ENCODE results near the gene ERMP1.
"Not testable (repeated sequence)": the region's sequence is repeated elsewhere in the genome, so short reads cannot be mapped to it uniquely, and the experiment has no call there.

The ERMP1 gene, protein sequence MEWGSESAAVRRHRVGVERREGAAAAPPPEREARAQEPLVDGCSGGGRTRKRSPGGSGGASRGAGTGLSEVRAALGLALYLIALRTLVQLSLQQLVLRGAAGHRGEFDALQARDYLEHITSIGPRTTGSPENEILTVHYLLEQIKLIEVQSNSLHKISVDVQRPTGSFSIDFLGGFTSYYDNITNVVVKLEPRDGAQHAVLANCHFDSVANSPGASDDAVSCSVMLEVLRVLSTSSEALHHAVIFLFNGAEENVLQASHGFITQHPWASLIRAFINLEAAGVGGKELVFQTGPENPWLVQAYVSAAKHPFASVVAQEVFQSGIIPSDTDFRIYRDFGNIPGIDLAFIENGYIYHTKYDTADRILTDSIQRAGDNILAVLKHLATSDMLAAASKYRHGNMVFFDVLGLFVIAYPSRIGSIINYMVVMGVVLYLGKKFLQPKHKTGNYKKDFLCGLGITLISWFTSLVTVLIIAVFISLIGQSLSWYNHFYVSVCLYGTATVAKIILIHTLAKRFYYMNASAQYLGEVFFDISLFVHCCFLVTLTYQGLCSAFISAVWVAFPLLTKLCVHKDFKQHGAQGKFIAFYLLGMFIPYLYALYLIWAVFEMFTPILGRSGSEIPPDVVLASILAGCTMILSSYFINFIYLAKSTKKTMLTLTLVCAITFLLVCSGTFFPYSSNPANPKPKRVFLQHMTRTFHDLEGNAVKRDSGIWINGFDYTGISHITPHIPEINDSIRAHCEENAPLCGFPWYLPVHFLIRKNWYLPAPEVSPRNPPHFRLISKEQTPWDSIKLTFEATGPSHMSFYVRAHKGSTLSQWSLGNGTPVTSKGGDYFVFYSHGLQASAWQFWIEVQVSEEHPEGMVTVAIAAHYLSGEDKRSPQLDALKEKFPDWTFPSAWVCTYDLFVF

DNA sequence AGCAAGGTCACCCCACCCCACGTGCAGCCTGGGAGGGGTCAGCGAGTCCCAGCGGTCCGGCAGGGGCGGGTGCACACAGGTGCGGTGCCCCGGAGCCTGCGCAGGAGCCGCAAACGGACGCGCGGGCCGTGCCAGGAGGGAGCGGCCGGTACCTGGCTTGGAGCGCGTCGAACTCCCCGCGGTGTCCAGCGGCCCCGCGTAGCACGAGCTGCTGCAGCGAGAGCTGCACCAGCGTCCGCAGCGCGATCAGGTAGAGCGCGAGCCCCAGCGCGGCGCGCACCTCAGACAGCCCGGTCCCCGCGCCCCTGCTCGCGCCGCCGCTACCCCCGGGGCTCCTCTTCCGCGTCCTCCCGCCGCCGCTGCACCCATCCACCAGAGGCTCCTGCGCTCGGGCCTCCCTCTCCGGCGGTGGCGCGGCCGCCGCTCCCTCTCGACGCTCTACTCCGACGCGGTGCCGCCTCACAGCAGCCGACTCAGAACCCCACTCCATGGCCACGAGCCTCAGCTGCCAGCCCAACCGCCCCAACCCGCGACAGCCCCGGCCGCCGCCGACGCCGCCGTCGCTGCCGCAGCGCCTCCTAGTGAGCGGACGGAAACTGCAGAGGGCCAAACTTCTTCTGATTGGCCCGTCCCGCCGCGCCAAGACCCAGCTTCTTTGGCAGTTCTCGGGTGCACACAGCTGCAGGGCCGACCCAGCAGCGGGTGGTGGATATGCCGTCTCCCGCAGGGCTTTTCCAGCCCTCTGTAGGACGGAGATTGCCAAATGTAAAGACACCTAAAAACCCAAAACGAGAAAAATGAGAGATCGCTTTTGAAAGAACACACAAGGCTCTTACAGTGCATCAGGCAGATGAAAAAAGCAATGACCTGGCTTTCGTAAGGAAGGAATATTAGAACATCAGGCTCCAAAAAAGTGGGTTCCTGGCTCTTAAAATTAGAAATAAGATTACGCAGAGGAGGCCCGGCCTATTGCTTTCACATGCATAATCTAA lies at the start of gene ERMP1:
TSS of gene ERMP1 (minus strand) at position 580 of the 992 bp plus-strand sequence. CDS start at position 490, 90 bp downstream.
- DNase-seq = peak; percentile 96

DNA sequence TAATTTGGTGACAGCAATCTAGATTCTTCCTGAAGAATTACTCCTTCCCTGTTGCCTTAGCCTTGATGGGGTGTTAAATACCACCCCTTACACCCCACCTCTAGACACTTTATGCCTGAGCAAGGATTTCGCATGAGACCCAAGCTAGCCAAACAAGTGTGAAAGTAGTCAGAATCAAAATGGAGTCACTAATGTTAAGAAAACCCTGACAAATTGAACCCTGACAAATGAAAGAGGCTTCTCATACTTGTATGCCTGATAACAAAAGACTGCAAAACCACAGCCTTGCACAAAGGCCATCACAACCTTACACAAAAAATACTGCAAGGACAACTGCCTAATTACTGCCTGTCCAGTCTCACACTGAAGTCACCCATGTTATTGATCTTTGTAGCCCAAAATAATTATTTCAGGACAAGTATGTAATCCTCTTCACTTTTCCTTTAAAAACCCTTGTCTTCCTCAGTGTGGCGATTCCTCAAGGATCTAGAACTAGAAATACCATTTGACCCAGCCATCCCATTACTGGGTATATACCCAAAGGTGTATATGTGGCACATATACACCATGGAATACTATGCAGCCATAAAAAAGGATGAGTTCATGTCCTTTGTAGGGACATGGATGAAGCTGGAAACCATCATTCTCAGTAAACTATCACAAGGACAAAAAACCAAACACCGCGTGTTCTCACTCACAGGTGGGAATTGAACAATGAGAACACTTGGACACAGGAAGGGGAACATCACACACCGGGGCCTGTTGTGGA lies 49.5 kb upstream of the ERMP1 start:
- DNase-seq = not testable (repeated sequence)

DNA sequence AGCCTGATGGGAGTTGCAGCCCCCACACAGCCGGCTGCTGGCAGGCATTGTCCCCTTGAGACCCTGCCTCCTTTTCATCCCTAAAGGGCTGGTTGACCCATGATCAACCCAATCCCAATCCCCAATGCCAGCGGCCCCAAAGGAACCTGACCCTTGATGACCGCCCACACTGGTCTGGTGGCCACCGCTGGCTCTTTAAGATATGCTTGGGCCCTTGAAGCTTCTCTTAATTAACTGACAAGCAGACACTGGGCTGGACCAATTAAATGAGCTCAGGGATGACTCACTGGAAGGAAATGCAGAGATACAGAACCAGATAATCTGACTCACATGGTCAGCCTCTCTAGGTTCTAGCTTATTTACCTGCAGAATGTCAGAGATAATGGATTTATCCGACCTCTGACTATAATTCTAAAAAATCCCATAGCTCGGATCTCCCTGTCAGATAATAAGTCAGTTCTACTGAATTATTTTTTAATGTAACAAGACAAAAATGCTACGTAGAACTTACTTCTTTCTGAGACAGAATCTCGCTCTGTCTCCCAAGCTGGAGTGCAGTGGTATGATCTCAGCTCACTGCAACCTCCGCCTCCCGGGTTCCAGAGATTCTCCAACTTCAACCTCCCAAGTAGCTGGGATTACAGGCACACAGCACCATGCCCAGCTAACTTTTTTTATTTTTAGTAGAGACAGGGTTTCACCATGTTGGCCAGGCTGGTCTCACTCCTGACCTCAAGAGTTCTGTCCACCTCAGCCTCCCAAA lies 46.7 kb upstream of the ERMP1 start:
- no peak for DNase-seq

DNA sequence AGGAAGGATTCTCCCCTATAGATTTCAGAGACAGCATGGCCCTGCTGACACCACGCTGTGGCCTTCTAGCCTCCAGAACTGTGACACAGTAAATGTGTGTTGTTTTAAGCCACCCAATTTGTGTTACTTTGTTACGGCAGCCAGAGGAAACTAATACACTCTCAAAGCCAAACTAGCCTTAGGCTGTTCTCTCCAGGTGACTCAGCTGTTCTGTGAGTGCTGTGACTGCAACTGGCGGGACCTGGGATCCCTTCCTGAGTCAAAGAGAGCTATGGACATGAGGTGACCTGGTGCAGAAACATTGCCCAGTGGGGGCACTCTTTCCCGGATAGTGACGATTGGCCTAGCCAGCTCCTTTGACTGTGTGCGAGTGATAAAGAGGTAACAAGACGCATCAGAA lies 43.8 kb upstream of the ERMP1 start:
- no peak for DNase-seq

DNA sequence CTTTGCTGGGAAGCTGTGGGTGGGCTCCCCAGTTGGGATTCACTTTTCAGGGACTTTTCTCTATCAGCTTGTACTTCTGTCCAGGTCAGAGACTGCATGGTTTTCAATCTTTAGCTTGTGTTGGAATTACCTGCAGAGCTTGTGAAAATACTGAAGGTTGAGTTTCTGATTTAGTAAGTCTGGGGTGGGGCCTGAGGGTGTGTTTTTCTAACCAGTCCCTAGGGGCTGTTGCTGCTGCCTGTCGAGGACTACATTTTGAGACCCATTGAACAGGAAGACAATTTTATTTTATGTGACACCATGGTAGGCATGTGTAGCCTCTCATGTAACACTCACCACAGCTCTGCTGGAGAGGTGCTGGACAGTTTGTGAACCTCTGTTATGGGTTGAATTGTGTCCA lies 43.1 kb upstream of the ERMP1 start:
- no peak for DNase-seq

DNA sequence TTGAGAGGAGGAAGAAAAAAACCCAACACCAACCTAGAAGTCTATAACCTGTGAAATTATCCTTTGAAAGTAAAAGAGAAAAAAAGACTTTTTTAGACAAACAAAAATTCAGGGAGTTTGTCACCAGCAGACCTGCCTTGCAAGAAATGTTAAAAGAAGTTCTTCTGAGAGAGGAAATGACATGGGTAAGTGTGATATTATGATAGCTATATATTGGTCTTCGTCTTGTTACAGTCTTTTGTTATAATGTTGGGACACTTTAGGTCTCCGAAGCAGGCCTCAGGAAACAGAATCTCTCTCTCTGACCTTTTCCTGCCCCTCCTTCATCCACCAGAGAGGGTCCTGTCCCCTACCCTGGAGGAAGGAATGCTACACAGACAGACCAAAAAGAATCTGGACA lies 41.1 kb upstream of the ERMP1 start:
- DNase-seq = no peak

DNA sequence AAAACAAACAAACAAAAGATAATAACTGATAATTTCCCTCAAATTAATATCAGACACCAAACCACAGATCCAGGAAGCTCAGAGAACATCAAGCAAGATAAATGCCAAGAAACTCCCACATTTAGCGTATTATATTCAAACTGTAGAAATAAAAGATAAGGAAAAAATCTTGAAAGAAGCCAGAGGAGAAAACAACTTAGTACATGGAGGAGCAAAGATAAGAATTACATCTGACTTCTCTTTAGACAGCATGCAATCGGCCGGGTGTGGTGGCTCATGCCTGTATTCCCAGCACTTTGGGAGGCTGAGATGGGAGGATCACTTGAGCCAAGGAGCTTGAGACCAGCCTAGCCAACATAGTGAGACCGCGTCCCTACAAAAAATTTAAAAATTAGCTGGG lies 40.5 kb upstream of the ERMP1 start:
- no peak for DNase-seq

DNA sequence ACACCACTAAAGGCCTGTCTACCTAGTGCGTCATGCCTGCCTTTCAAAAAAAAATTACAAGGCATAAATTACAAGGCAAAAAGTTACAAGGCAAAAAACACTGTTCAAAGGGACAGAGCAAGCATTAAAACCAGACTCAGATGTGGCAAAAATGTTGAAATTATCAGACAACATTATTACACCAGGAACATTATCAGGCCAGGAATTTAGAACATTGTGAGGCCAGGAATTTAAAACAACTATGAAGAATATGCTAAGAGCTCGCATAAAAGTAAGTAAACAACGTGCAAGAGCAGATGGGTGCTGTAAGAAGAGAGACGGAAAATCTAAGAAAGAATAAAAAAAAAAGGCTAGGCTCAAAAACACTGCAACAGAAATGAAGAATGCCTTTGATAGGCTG lies 39.6 kb upstream of the ERMP1 start:
- no peak for DNase-seq

DNA sequence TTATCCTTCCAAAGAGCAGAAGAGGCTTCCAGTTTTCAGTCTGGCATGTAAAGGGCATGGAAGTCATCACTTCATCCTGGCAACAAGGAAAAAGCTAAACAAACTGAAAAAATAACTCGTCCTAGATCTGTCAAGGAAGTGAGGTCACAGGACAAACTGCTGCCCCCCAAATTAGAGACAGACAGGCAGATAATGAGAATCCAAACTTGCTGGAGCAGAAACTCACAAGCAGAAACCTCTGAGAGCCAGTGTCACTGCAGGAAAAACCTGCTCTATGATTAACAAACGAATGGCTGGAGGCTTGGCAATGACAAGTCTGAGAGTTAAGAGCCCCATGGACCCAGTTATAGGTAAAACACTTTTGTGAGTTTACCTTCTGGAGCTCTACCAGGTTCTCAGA lies 38.9 kb upstream of the ERMP1 start:
- no peak for DNase-seq

DNA sequence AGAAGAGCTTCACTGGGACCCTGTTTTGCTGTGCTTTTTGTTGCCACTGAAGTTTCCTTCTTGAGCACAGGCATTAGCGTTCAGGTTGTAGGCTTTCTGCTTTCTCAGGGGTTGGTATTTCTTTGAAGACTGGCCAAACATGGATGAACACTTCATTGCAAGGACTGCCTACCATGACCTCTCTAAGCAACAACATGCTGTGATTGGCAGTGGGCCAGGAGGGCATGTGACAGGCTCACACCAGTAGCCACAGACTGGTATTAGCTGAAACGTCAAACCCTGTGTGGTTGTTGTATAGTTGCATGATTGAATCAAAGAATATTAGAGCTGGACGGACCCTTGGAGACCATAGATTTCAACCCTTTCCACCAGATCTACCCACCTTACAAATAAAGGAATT lies 37.8 kb upstream of the ERMP1 start:
- no peak for DNase-seq

DNA sequence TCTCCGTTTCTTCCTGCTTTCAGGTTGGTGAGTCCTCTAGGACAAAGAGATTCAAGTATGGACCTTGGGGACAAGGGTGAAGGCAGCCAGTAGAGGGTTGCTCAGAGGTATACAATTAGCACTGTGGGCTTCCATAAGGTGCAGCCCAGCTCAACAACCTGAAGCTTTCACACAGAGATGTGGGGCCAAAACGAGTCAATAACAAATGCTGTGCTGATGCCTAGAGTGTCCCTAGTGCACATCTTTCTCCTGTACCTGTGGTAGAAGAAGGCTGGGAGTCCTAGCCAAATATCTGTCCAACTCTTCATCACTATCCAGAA lies 37.1 kb upstream of the ERMP1 start:
- DNase-seq = no peak

DNA sequence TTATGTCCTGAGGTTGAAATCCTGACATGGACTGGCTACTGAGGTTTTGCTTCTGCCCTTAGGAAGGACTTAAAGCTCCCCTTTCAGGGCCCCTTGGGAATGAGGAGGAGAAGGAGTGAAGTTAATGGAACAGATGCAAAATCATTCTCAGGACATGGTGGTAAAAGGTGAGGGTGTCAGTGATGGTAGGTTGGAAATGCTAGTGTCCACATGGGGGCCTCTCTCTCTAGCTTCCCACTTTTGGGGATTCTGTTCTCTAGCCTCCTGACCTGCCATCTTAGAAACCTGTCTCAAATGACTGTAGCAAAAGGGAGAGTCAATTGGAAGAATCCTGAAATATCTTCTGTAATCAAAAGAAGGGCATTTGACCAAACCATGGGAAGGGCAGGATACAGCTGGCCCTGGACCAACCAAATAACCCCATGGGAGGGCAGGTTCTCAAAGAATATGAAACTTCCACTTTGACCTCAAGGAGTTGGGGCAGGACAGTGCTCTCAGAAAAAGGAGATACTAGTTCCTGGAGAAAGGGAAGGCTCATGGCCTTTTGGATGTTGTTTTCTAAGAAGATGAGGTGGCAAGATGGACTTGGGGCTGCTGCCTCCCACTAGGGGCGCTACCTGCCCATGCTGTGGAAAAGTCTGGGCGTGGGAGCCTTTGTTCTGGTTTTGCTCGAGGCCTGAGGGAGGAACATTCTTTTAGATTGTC lies 36.5 kb upstream of the ERMP1 start:
- peak; percentile 52 to 56 for DNase-seq

DNA sequence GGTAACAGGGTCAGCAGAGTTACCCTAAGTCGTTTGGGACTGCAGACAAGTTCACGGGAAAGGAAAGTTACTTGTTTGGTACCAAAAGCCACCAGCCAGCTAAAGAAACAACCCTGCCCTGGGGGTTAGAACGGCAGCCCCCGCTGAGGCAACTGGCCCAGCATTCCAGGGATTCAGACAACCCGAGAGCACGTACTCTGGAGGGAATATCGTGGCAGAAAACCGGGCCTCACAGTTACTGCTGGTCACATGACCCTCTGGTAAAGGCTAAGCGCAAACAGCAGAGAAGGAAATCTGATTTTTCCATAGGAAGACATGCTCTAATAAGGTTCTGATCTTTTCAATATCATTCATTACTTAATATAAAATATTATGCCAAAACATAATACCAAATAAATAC lies 35.3 kb upstream of the ERMP1 start:
- no peak for DNase-seq

DNA sequence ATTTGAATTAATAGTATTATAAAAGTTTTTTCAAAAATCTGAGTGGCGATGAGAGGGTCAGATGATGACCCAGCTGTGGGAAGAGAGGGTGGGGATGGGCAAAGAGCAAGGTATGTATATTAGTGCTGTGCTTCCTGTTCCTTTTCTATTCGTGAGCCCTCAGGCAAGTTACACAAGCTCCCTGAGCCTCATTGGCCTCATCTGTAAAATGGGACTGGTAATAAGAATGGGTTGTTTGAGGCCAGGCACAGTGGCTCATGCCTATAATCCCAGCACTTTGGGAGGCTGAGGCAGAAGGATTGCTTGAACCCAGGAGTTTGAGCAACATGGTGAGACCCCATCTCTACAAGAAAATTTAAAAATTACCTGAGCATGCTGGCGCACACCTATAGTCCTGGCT lies 33.8 kb upstream of the ERMP1 start:
- DNase-seq = no peak

DNA sequence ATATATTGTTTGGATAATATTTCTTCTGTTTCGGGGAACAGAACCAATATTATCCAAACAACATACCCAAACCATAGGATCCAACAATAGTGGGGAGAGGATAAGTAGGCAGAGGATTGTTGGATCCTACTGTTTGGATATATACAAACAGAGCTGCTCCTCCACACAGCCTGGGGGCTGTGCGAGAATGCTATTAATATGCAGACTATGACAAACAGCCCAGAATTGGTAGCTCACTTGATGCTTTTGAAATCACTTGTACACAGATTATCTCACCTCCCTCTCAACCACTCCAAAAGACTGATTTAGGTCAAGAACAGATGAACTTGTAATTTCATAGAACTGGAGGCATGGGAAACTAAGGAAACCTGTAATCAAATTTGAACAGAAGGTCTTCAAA lies 33.4 kb upstream of the ERMP1 start:
- DNase-seq = no peak

DNA sequence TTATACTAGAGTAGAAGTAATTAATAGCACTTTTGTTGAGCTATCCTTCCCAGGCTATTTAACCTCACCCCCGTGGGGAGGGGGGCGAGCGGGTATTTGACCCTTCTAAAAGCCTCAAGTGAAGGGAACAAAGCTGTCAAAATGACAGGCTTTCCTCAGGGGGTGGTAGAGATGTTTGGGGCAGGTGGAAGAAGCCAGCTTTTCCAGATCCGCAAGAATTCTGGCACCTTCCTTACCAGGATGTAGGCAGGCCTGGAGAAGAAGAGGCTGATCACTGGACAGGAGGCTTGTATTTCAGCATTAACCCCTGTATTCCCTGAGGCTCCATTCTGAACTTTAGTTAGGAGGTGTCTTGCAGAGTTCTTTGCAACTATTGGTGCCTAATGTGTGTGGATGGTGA lies 31.5 kb upstream of the ERMP1 start:
- DNase-seq = no peak

DNA sequence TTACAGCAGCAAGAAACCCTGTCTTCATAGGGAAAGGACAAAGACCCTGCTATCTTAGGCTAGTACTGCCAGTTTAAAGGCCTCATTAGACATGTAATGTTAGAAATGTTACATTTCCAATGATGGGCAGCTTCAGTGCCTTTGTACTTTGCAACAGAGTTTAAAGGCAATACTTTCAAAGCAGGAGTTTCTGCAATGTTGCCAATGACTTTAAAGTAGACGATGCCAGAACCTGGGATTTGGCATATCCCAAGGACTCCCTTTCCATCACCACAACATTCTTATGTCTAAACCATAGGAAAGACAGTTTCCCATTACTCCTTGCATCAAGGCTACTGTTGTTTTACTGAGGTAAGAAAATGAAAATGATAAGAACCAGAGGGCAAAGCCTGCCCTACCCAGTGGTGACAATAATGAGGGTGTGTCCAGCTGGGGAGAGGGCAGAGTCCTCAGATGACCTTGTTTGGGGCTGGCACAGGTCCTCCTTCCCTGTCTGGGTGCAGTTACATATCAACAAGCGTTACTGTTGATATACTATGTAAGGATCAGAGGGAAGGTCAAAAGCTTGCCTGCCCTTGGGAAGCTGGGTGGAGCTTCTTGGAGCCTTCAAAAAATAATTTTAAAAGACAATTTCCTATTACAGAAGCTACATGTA lies 30.3 kb upstream of the ERMP1 start:
- DNase-seq = no peak

DNA sequence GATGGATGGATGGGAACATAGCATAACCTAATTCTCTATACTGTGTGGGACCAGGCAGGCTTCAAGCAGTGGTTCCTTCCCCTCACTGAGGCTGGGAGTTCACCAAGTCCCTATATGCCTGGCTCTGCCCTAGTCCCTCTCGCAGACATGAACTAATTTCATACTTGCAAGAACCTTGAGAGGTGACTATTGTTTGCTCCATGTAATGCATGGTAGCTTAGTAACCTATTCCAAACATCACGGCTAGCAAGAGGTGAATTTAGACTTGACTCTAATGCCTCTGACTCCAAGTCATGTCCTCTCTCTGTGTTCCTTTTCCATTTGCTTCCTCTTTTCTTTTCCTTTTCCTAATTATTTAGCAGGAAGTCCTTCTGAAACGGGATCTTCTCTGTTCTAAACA lies 25.9 kb upstream of the ERMP1 start:
- DNase-seq = no peak

DNA sequence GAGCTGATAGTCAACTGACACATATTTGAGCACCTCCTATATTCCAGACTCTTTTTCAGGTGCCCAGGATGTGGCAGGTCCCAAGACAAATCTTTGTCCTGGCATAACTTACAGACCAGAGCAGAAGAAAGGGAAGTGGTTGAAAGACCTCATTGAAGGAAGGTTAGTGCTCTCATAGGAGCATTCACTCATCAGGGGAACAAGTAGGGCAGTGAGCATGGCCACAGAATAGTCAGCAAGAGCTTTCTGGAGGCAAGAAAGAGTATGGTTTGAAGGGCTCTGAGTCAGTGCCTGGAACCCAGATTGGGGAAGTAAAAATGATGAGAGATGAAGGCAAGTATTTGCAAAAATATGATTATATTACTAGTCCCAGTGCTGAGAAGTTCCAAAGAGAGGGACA lies 25.0 kb upstream of the ERMP1 start:
- DNase-seq = no peak

Data from activated T-cell treated with anti-CD3 and anti-CD28 coated beads, Interleukin-2, amount 50 U/mL, for 48 hours (primary cell).